Endometrial microvascular endothelial cells (primary cell): ENCODE results near the gene HEYL. TPM values are rescaled to one million over a fixed set of nuclear protein-coding genes. Genes with fewer than 3 reads are reported as not detected.

Experiments used
- in situ Hi-C: cut with HindIII; loops from 2 replicates; pipeline ENCODE4 v1.10.0; 2017; ENCODE audit warnings: low sequenced_read_pairs, low pct_unique_long_range_greater_than_20kb; ENCODE audit errors: inconsistent ontology term
- total RNA-seq: library from RNA; depleted of rRNA; stranded (reverse); fragments of >200 nt; gene quantifications from one replicate; pipeline ENCODE4 v1.2.3, GENCODE V29; 2015; ENCODE audit errors: inconsistent ontology term

Gene HEYL
- total RNA-seq, 1 donor from 2014 or later = 0.09 TPM

- in situ Hi-C loops = no loop called here
These were observed 31.2 kb upstream of the HEYL start for GRCh38 chr1:39670689-39671088.

- in situ Hi-C loops = no loop called here
These were observed 29.5 kb upstream of the HEYL start for GRCh38 chr1:39668894-39669293.

GRCh38 chr1:39668111-39668510 is 28.7 kb upstream of the HEYL start:
- in situ Hi-C loops = no loop called here

DNA sequence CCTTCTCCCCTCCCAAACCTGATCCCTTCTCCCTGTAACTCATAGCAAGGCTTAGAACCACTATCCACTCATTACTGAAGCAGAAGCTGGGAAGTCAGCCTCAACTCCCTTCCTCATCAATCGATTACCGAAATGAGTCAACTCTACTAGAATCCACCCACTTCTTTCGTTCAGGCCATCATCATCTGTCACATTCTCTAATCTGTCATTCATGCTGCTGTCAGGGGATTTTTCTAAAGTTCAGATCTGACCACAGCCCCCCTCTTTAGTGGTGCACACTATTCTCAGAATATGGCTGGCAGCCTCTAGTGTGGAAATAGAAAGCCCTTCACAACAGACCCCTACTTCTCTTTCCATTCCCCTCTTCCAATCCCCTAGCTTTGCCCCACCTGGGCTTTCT is 27.3 kb upstream of the HEYL start:
- in situ Hi-C loops = no loop called here

DNA sequence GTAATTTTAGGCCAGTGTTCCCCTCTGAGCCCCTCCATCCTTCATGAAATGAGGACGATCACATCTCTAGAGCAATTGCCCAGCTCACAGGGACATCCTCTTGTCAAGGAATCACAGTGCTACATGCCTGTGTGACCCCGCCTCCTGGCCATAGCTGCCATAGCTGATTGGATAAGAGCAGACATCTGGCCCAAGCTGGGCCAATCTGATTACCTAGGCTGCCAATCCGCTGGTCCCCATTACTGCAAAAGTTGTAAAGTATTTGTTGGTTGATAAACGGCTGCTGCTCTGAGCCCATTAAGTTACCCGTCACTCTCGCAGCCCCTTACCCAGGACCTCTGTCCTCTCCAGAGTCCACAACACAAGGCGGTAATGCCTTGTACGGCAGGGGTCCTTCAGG is 24.1 kb upstream of the HEYL start:
- in situ Hi-C loops = no loop called here

GRCh38 chr1:39662861-39663260 is 23.4 kb upstream of the HEYL start:
- in situ Hi-C loops = no loop called here

DNA sequence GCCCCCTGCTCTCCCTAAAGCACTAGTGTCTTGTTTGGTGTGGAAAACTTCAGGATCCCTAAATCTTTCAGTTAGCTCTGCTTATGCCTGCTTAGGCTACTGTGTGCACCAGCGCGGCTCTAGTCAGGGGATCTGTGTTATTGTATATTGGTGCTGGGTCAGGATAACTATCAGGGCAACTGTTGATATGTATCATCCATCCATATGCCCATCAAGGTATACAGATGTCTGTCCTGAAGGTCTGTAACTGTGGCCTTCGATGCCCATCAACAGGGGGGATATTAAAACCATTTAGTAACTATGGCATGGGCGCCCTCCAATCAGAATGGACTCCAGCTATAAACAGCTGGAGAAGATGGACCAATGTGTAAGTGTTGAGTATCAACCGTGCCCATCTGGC is 20.1 kb upstream of the HEYL start:
- in situ Hi-C loops = no loop called here

DNA sequence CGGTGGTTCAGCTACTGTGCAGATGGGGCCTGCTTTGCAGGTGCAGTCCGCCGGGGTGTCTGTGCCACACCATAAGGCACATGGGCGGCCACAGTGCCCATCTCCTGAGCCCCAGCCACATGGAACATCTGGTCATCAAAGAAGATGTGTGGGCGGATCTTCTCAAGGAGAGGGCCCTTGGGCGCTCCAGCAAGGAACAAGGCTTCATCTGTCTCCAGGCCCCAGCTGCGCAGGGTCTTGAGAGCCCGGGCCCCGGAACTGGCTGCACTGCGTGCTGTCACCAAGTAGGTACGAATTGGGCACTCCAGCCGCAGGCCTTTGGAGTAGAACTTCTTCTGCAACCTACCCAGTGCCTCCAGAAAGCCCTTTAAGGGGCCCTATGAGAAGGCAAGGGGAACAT is 19.7 kb upstream of the HEYL start:
- in situ Hi-C loops = no loop called here

DNA sequence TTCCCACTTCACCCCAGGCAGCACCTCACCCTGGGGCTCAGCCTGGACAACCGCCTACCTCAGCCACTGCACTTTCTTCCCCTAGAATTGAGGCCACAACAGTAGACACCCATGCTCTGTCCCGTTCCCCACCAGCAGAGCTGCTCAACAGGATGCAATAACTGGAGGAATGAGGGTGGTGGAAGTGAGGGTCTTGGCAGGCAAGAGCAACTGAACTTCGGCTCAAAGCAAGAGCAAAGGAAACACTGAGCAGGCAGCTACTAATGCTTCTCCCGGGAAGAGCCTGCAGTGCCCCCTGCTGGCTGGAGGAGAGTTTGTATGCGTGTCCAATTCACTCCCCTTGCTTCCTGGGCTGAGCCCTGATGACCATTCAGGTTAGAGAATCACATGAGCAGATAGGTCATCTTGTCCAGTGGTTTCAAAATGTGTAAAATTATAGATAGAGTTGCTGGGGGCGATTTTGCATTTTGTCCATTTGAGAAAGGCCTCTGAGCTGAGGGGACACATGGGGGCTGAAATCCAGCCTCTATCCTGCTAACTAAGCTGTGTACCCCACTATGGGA is 18.6 kb upstream of the HEYL start:
- in situ Hi-C loops = no loop called here

- in situ Hi-C loops = no loop called here
These were observed 18.0 kb upstream of the HEYL start for GRCh38 chr1:39657402-39657801.

DNA sequence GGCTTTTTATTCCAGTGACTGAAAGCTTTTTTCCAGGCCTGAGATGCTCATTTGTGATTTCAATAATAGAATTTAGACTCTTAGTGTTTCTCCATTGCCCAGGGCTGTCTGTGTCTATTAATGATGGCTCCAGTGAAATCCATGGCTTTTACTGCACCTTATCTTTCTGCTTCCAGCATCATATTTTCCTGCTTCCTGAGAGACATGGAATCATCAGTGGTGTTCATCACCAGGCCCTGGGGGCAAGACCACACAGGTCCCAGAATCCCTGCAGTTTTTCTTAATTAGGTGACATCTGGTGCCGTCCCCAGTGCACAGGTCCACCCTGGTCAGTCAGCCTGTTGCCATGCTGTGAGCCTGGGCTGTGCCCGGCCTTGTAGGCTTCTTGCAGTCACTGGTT is 16.9 kb upstream of the HEYL start:
- in situ Hi-C loops = no loop called here

- in situ Hi-C loops = no loop called here
These were observed 16.3 kb upstream of the HEYL start for GRCh38 chr1:39655578-39656268.

GRCh38 chr1:39654291-39654690 is 14.8 kb upstream of the HEYL start:
- in situ Hi-C loops = no loop called here

GRCh38 chr1:39653546-39654031 is 14.1 kb upstream of the HEYL start:
- in situ Hi-C loops = no loop called here

- in situ Hi-C loops = no loop called here
These were observed 13.1 kb upstream of the HEYL start for GRCh38 chr1:39652554-39652953.

GRCh38 chr1:39652105-39652504 is 12.7 kb upstream of the HEYL start:
- in situ Hi-C loops = no loop called here

DNA sequence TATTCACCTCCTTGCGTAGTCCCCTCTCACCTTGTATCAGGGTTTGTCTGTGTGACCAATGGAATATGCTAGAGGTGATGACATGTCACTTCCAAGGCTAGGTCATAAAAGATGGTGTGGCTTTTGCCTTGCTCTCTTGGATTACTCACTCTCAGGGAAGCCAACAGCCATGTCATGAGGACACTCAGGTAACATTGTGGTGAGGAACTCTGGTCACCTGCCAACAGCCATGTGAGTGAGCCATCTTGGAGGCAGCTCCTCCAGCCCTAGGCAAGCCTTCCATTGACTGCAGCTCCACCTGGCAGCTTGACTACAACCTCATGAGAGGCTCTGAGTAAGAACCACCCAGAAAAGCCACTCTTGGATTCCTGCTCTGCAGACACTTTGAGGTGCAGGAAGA is 11.0 kb upstream of the HEYL start:
- in situ Hi-C loops = no loop called here

DNA sequence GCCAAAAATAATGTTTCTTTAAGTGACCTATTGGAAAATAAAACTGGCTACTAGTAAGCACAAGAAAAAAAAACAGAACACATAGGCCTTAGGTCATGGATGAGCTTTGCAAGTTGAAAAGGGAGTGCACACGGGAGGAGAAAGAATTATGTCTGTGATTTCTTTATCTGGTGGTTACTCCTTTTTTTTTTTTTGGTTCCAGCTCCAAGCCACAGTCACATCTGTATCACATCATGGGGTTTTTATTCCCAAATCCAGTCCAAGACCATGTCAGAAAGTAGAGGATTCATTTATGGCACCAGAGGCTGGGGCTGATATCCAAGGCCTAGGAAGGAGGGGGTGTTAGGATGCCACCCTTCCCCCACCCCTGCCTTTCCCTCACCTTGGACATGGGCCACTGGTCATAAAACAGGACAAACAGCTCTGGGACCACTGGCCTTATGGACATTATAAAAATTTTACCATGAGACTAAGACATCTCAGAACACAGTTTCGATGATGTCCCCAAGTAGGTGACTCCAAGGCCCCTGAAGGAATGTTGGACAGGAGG is 10.3 kb upstream of the HEYL start:
- in situ Hi-C loops = loop anchor here (25.0 kb wide), 1 partner anchor 88 kb away; the partner anchor contains the start of gene PPIE

- in situ Hi-C loops = loop anchor here (25.0 kb wide), 1 partner anchor 89 kb away; the partner anchor contains the start of gene PPIE
These were observed 9.1 kb upstream of the HEYL start for GRCh38 chr1:39648496-39648895.

DNA sequence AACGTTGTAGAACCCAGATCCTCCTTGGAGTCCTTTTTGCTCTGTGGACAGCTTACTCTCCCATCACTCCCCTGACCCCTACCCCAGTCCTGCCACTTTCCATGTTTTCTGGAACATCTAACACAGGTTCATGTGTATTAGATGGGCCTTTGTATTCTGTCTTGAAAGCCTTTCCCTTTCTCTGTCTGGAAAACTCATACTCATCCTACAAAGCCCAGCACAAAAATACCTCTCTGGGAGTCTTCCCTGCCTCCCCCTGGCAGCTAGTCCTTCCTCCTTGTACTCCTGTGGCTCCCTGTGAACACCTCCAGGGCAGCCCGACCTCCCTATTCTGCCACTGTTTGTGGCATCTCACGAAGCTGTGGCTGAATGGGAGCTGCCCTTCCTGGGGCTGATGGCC is 7.8 kb upstream of the HEYL start:
- in situ Hi-C loops = loop anchor here (25.0 kb wide), 1 partner anchor 90 kb away; the partner anchor contains the start of gene PPIE
